Ovary (tissue), 3 donors: ENCODE results near the gene KATNAL1.

Experiments
- CTCF ChIP-seq, 3 donors: fragments of 450-650 bp in 2 of 3; fragments of 200-600 bp in 1 of 3; IDR thresholded peaks; one replicate each; pipeline versions ENCODE4 v1.5.1 to v1.8.0; 2016 to 2022; ENCODE audit warnings: antibody characterized with exemption in 3 of 3, mild to moderate bottlenecking in 1 of 3
- EP300 ChIP-seq: sonication (generic); formaldehyde crosslinking; IDR thresholded peaks from one replicate; pipeline ENCODE4 v1.6.1; 2017; ENCODE audit warnings: antibody characterized with exemption
- POLR2A ChIP-seq: fragments of 450-650 bp; IDR thresholded peaks from one replicate; pipeline ENCODE4 v1.6.1; 2017; ENCODE audit warnings: antibody characterized with exemption, mild to moderate bottlenecking, moderate library complexity
- donor health status: DM: no; HTN: no; CAD: no.

DNA sequence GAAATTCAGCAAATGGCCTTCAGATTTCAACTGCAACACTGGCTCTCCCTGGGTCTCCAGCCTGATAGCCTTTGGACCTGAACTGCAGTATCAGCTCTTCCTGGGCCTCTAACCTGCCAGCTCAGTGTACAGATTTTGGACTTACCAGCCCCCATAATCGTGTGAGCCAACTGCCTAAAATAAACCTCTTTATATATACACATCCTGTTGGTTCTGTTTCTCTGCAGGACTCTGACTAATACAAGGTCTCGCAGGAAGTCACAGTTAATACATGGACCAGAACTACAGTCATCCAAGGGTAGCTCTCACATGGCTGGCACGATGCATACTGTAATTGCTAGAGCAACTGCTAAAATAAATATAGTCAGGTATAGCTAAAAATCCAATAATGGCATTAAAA, 85.1 kb downstream of the KATNAL1 start:
- TF ChIP-seq CTCF (IDR thresholded peaks at IDR 0.05) (no peak), POLR2A (no peak), EP300 (no peak)
